ENCODE results near the gene NUDT3.

NUDT3 gene

DNA sequence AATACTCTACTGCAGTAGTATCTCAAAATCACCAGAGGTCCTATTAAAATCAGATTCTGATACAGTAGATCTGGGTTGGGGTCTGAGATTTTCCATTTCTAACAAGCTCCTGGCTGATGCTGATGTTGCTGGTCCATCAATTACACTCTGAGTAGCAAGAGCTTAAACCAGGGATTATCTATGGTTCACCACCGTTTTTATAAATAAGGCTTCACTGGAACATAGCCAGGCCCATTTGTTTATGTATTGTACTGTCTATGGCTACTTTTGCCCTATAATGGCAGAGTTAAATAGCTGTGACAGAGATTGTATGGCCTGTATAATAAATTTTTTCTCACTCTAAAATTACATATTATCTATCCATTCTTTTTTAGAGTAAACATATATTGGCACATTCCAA, 53.0 kb downstream of the NUDT3 start:
- Histone ChIP-seq H3K9me3 (no peaks in the 10 kb centered on the region), H3K4me3 (ENCODE audit: low read depth, low read length) (no peak overlapping the region), H3K27me3 (no peaks in the 10 kb centered on the region), H3K36me3 (peaks cover 5% of the 10 kb centered on the region), H3K4me1 (peaks cover 4% of the 10 kb centered on the region)
- DNase-seq: no peak
- no peak for TF ChIP-seq CTCF (IDR thresholded peaks at IDR 0.05; ENCODE audit: low read depth, low read length)

DNA sequence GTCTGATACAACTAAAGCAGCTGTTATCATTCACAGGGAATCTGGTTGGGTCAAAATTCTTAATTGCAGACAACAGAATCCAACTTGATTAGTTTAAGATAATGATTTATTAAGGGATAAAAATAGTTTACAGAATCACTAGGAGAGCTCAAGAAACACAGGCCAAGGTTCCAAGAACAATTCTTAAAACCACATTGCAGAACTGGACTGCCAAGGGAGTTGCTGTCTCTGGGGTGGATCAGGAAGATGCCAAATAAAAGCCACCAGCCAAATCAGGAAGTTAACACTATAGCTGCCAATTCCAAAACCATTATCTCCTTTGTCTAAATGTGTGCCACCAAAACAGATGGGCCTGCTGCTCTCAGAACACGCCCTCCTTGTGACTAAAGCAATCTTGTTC, 53.7 kb downstream of the NUDT3 start:
- no peak for TF ChIP-seq CTCF (IDR thresholded peaks at IDR 0.05; ENCODE audit: low read depth, low read length)
- no peak for DNase-seq
- peaks cover 5% of the 10 kb centered on the region for H3K36me3 ChIP-seq
- H3K27me3 ChIP-seq: no peaks in the 10 kb centered on the region
- no peak overlapping the region for H3K4me3 ChIP-seq (ENCODE audit: low read depth, low read length)
- H3K4me1 ChIP-seq: peaks cover 4% of the 10 kb centered on the region
- H3K9me3 ChIP-seq: no peaks in the 10 kb centered on the region

DNA sequence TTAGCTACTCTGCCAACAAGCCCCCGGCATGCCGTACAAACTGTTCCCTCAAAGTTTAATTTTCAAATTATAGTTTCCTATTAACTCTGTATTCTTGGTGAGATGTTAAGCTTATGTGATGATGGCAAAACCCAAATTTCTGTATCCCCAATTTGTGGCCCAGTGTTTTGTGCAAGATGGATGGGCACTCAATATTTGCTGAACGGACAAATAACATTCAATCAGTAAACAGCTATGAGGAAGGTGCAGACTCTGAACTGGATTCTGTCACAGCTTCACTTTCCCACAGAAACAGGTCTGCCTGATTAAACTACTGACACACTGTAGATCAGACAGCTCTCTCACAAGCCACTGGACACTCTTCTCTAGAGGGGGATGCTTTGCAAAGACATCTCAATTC, 54.1 kb downstream of the NUDT3 start:
- H3K4me1 ChIP-seq: peaks cover 4% of the 10 kb centered on the region
- no peaks in the 10 kb centered on the region for H3K9me3 ChIP-seq
- no peak for TF ChIP-seq CTCF (IDR thresholded peaks at IDR 0.05; ENCODE audit: low read depth, low read length)
- H3K36me3 ChIP-seq: peaks cover 5% of the 10 kb centered on the region
- H3K27me3 ChIP-seq: no peaks in the 10 kb centered on the region
- H3K4me3 ChIP-seq (ENCODE audit: low read depth, low read length): no peak overlapping the region
- no peak for DNase-seq

GRCh38 chr6:34334796-34335416, 57.6 kb downstream of the NUDT3 start:
- DNase-seq: no peak
- H3K9me3 ChIP-seq: no peaks in the 10 kb centered on the region
- peaks cover 14% of the 10 kb centered on the region for H3K36me3 ChIP-seq
- no peak overlapping the region for H3K4me3 ChIP-seq (ENCODE audit: low read depth, low read length)
- no peaks in the 10 kb centered on the region for H3K27me3 ChIP-seq
- peaks cover 4% of the 10 kb centered on the region for H3K4me1 ChIP-seq
- no peak for TF ChIP-seq CTCF (IDR thresholded peaks at IDR 0.05; ENCODE audit: low read depth, low read length)

DNA sequence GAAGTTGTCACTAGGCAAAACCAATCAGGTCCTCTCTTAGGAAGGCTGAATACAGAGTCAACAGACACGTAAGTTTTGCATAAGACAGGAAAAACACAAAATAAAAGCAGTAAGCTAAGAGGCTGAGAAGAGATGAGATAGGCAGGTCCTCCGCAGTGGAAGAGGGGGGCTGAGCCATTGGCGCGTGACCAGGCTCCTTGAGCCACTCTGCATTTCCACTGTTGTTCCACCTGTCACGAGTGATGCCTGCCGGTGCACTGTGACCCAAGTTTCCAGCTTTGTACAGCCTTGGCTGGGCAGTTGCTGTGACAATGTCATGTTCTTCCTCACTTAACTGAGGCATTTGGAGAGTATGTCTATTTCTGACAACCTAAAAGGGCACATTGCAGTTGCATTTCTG, 58.6 kb downstream of the NUDT3 start:
- no peak overlapping the region for H3K4me3 ChIP-seq (ENCODE audit: low read depth, low read length)
- DNase-seq: no peak
- no peak for TF ChIP-seq CTCF (IDR thresholded peaks at IDR 0.05; ENCODE audit: low read depth, low read length)
- no peaks in the 10 kb centered on the region for H3K27me3 ChIP-seq
- H3K9me3 ChIP-seq: no peaks in the 10 kb centered on the region
- H3K4me1 ChIP-seq: peaks cover 1% of the 10 kb centered on the region
- H3K36me3 ChIP-seq: peaks cover 17% of the 10 kb centered on the region

GRCh38 chr6:34332251-34333198, 59.9 kb downstream of the NUDT3 start:
- H3K4me3 ChIP-seq (ENCODE audit: low read depth, low read length): no peak overlapping the region
- no peak for TF ChIP-seq CTCF (IDR thresholded peaks at IDR 0.05; ENCODE audit: low read depth, low read length)
- peaks cover 17% of the 10 kb centered on the region for H3K36me3 ChIP-seq
- H3K4me1 ChIP-seq: no peaks in the 10 kb centered on the region
- H3K9me3 ChIP-seq: no peaks in the 10 kb centered on the region
- DNase-seq: no peak
- H3K27me3 ChIP-seq: no peaks in the 10 kb centered on the region

Data from BE2C (cell line).